Calu3 (cell line): ENCODE results near the gene CALCOCO1. TPM values are rescaled to one million over a fixed set of nuclear protein-coding genes. Genes with fewer than 3 reads are reported as not detected.

Experiments
- BruUV-seq: library from RNA; stranded (reverse); fragments of 400-500 nt; replicated peaks from 2 replicates; lab custom pipeline; 2021; lab: Mats Ljungman, UMichigan
- CTCF ChIA-PET: fragments of 300-600 bp; sonication (Branson Sonifier 250); formaldehyde crosslinking; loops from one replicate; lab custom pipeline; 2022; ENCODE audit warnings: antibody characterized with exemption; lab: Charles Lee
- DNase-seq: peaks from one replicate; pipeline ENCODE4 v3.0.0; 2022
- H3K27ac Mint-ChIP-seq: one replicate; pipeline ENCODE4 v1.8.0; 2022; ENCODE audit warnings: mixed read lengths; ENCODE audit not compliant: unreplicated experiment
- H3K27me3 Mint-ChIP-seq: one replicate; pipeline ENCODE4 v1.8.0; 2022; ENCODE audit warnings: mixed read lengths; ENCODE audit not compliant: unreplicated experiment
- H3K36me3 Mint-ChIP-seq: one replicate; pipeline ENCODE4 v1.8.0; 2022; ENCODE audit warnings: mild to moderate bottlenecking, moderate library complexity, mixed read lengths; ENCODE audit not compliant: insufficient read depth, unreplicated experiment
- H3K4me1 Mint-ChIP-seq: one replicate; pipeline ENCODE4 v1.8.0; 2022; ENCODE audit warnings: mild to moderate bottlenecking, low read depth, mixed read lengths; ENCODE audit not compliant: unreplicated experiment
- H3K4me3 Mint-ChIP-seq: one replicate; pipeline ENCODE4 v1.8.0; 2022; ENCODE audit warnings: mild to moderate bottlenecking, low read depth, moderate library complexity, mixed read lengths; ENCODE audit not compliant: unreplicated experiment
- H3K9me3 Mint-ChIP-seq: one replicate; pipeline ENCODE4 v1.8.0; 2022; ENCODE audit warnings: low read depth, mixed read lengths; ENCODE audit not compliant: unreplicated experiment
- CTCF ChIP-seq: fragments of 200-600 bp; IDR thresholded peaks from one replicate; pipeline ENCODE4 v1.8.0; 2022; ENCODE audit warnings: antibody characterized with exemption; ENCODE audit not compliant: unreplicated experiment
- intact Hi-C: fragments of 100-400 bp; cut with micrococcal nuclease; formaldehyde crosslinking; loops from one replicate; pipeline ENCODE4 v1.10.0; 2022; ENCODE audit not compliant: unreplicated experiment
- total RNA-seq: library from RNA; stranded (reverse); gene quantifications from 2 replicates; pipeline ENCODE4 v1.2.3, GENCODE V29; 2022

Gene CALCOCO1
- total RNA-seq, 1 experiment from 2014 or later = 42.1 TPM

- no peak within 1 kb of the TSS for H3K27ac Mint-ChIP-seq
- H3K36me3 Mint-ChIP-seq = no peaks in the 10 kb centered on the region
- H3K4me3 Mint-ChIP-seq = no peak within 1 kb of the TSS
- CTCF ChIA-PET = interaction anchor here (0.5 kb wide), 1 partner anchor 583 kb away, joined by 4 read pairs; no protein-coding TSS in a partner anchor
- no peak for TF ChIP-seq CTCF
- no peak for DNase-seq
- no peaks in the 10 kb centered on the region for H3K27me3 Mint-ChIP-seq
- H3K4me1 Mint-ChIP-seq = no peaks in the 10 kb centered on the region
- intact Hi-C loops = no loop called here
- BruUV-seq = no TSS peak
- no peaks in the 10 kb centered on the region for H3K9me3 Mint-ChIP-seq
These were observed 24.3 kb upstream of the CALCOCO1 start, which contains the start of gene CISTR for GRCh38 chr12:53751336-53752191. Gene CISTR, minus strand, starts transcription at chr12:53751979.

GRCh38 chr12:53750812-53751335 lies 23.6 kb upstream of the CALCOCO1 start:
- CTCF ChIA-PET = interaction anchor here (0.5 kb wide), 1 partner anchor 584 kb away, joined by 4 read pairs; no protein-coding TSS in a partner anchor
- H3K27ac Mint-ChIP-seq = no peak overlapping the region
- no peak for DNase-seq
- H3K27me3 Mint-ChIP-seq = no peaks in the 10 kb centered on the region
- intact Hi-C loops = no loop called here
- no peaks in the 10 kb centered on the region for H3K4me1 Mint-ChIP-seq
- no peak overlapping the region for H3K4me3 Mint-ChIP-seq
- no peaks in the 10 kb centered on the region for H3K36me3 Mint-ChIP-seq
- no peak for TF ChIP-seq CTCF
- BruUV-seq = no TSS peak
- H3K9me3 Mint-ChIP-seq = no peaks in the 10 kb centered on the region

GRCh38 chr12:53749986-53750811 lies 22.9 kb upstream of the CALCOCO1 start:
- CTCF ChIA-PET = no interaction called here
- no peaks in the 10 kb centered on the region for H3K27me3 Mint-ChIP-seq
- H3K9me3 Mint-ChIP-seq = no peaks in the 10 kb centered on the region
- H3K27ac Mint-ChIP-seq = no peak overlapping the region
- intact Hi-C loops = no loop called here
- BruUV-seq = no TSS peak
- no peaks in the 10 kb centered on the region for H3K36me3 Mint-ChIP-seq
- no peak for TF ChIP-seq CTCF
- DNase-seq = no peak
- H3K4me1 Mint-ChIP-seq = no peaks in the 10 kb centered on the region
- no peak overlapping the region for H3K4me3 Mint-ChIP-seq

GRCh38 chr12:53748072-53748840 lies 21.0 kb upstream of the CALCOCO1 start:
- no peak overlapping the region for H3K27ac Mint-ChIP-seq

More at GRCh38 chr12:53748072-53748840, 21.0 kb upstream of the CALCOCO1 start:
- BruUV-seq = no TSS peak
- Mint-ChIP-seq H3K27me3 (no peaks in the 10 kb centered on the region), H3K4me3 (no peak overlapping the region), H3K4me1 (no peaks in the 10 kb centered on the region), H3K9me3 (no peaks in the 10 kb centered on the region), H3K36me3 (no peaks in the 10 kb centered on the region)
- intact Hi-C loops = no loop called here
- TF ChIP-seq CTCF = no peak
- CTCF ChIA-PET = interaction anchor here (1.9 kb wide), 1 partner anchor 48 kb away, joined by 8 read pairs; no protein-coding TSS in a partner anchor
- no peak for DNase-seq
